Astrocyte of the cerebellum (primary cell): ENCODE results near the gene KRTAP10-3.

Experiments
- DNase-seq: peaks from one replicate; pipeline ENCODE4 v3.0.0-alpha.2; 2011; ENCODE audit warnings: low read depth
- H3K4me3 ChIP-seq: 2 replicates; pipeline ENCODE4 v1.5.1; 2011; ENCODE audit warnings: mild to moderate bottlenecking, low read depth, low read length, moderate library complexity
- CTCF ChIP-seq: IDR thresholded peaks from 2 replicates; pipeline ENCODE4 v1.5.1; 2012; ENCODE audit warnings: low read length, low read depth, moderate library complexity, mild to moderate bottlenecking; ENCODE audit errors: missing control alignments
- in situ Hi-C: cut with HindIII; loops from 2 replicates; pipeline ENCODE4 v1.10.0; 2017; ENCODE audit warnings: low sequenced_read_pairs

KRTAP10-3 gene

GRCh38 chr21:44533891-44534627, 24.5 kb downstream of the KRTAP10-3 start:
- DNase-seq, result no peak
- TF ChIP-seq CTCF, result no peak
- in situ Hi-C loops, result no loop called here
- H3K4me3 ChIP-seq, result no peak overlapping the region

- no peak overlapping the region for H3K4me3 ChIP-seq
- in situ Hi-C loops, result no loop called here
- no peak for DNase-seq
- TF ChIP-seq CTCF, result no peak
These were observed 25.3 kb downstream of the KRTAP10-3 start for GRCh38 chr21:44533121-44533890.

GRCh38 chr21:44532712-44533111, 25.9 kb downstream of the KRTAP10-3 start:
- in situ Hi-C loops, result no loop called here
- no peak for TF ChIP-seq CTCF
- no peak overlapping the region for H3K4me3 ChIP-seq
- DNase-seq, result no peak

- no peak for DNase-seq
- no peak for TF ChIP-seq CTCF
- no peak overlapping the region for H3K4me3 ChIP-seq
- in situ Hi-C loops, result no loop called here
These were observed 26.7 kb downstream of the KRTAP10-3 start for GRCh38 chr21:44531606-44532564.

- no peak overlapping the region for H3K4me3 ChIP-seq
- no peak for DNase-seq
- TF ChIP-seq CTCF, result no peak
- in situ Hi-C loops, result no loop called here
These were observed 27.5 kb downstream of the KRTAP10-3 start for GRCh38 chr21:44530903-44531605.
